Vagina (tissue), 2 donors: Measurements from ENCODE around the gene GNG7. TPM values are rescaled to one million over a fixed set of nuclear protein-coding genes. Genes with fewer than 3 reads are reported as not detected.

Source experiments
- DNase-seq, 2 donors: peaks; one replicate each; pipeline ENCODE4 v3.0.0-alpha.2; 2017; ENCODE audit errors: extremely low spot score in 2 of 2
- H3K27ac ChIP-seq: fragments of 200-600 bp; sonication (generic); one replicate; pipeline ENCODE4 v1.5.1; 2019
- H3K27me3 ChIP-seq: fragments of 200-600 bp; sonication (generic); one replicate; pipeline ENCODE4 v1.5.1; 2019
- H3K36me3 ChIP-seq, 2 donors: fragments of 200-600 bp; sonication (generic); one replicate each; pipeline ENCODE4 v1.5.1; 2017 to 2019
- H3K4me1 ChIP-seq: fragments of 200-600 bp; sonication (generic); one replicate; pipeline ENCODE4 v1.5.1; 2019
- H3K4me3 ChIP-seq, 2 donors: fragments of 200-600 bp; sonication (generic); 1 replicate in 1 of 2; 2 replicates in 1 of 2; pipeline ENCODE4 v1.5.1; 2016 to 2019
- H3K9me3 ChIP-seq: fragments of 200-600 bp; sonication (generic); one replicate; pipeline ENCODE4 v1.5.1; 2019
- POLR2A ChIP-seq, 2 donors: fragments of 450-650 bp; IDR thresholded peaks; one replicate each; pipeline ENCODE4 v1.6.1; 2017; ENCODE audit warnings: antibody characterized with exemption in 2 of 2, mild to moderate bottlenecking in 2 of 2, moderate library complexity in 2 of 2
- POLR2AphosphoS5 ChIP-seq, 2 donors: sonication (generic); formaldehyde crosslinking; IDR thresholded peaks; one replicate each; pipeline ENCODE4 v1.9.0; 2017; ENCODE audit warnings: antibody characterized with exemption in 2 of 2, mild to moderate bottlenecking in 2 of 2, low read depth in 1 of 2; ENCODE audit not compliant: insufficient read depth in 1 of 2
- intact Hi-C: fragments of 100-400 bp; cut with DNase I; formaldehyde crosslinking; loops from one replicate; pipeline ENCODE4 v1.15.1; 2023
- total RNA-seq: library from RNA; depleted of rRNA; stranded (reverse); fragments of >200 nt; gene quantifications from one replicate; pipeline ENCODE4 v1.2.3, GENCODE V29; 2016
- TF ChIP-seq, protein P1 (sequence below), 3 experiments: fragments of 450-650 bp in 2 of 3; fragments of 200-600 bp in 1 of 3; sonication (generic) in 1 of 3; IDR thresholded peaks; one replicate each; pipeline ENCODE4 v1.5.1; 2017 to 2019; ENCODE audit warnings: antibody characterized with exemption in 3 of 3, mild to moderate bottlenecking in 2 of 3, moderate library complexity in 2 of 3

GNG7 gene
- total RNA-seq, 1 donor from 2014 or later = 2.0 TPM

DNA sequence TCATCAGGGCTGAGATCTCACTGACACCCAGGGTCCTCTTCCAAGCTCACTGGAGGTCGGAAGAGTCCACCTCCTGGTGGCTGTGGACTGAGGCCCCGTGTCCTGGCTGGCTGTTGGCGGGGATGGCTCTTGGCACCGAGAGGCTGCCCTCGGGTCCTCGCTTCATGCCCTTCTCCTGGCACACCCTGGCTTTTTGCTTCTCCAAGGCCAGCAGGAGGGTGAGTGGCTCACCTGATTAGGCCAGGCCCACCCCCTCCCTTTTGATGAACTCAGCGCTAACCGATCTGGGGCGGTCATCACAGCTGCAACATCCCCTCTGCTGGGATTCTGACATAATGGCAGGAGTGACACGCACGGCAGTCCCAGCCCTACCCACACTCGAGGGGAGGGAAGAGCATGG lies 32.9 kb upstream of the GNG7 start:
- no peak overlapping the region for H3K27ac ChIP-seq
- H3K36me3 ChIP-seq = peaks cover 0 to 23% of the 10 kb centered on the region in 2 donors
- TF ChIP-seq POLR2A (IDR thresholded peaks at IDR 0.05) (no peak), POLR2AphosphoS5 (IDR thresholded peaks at IDR 0.05; ENCODE audit: insufficient read depth in 1 of 2, low read depth in 1 of 2) (no peak)
- TF ChIP-seq, protein P1, sequence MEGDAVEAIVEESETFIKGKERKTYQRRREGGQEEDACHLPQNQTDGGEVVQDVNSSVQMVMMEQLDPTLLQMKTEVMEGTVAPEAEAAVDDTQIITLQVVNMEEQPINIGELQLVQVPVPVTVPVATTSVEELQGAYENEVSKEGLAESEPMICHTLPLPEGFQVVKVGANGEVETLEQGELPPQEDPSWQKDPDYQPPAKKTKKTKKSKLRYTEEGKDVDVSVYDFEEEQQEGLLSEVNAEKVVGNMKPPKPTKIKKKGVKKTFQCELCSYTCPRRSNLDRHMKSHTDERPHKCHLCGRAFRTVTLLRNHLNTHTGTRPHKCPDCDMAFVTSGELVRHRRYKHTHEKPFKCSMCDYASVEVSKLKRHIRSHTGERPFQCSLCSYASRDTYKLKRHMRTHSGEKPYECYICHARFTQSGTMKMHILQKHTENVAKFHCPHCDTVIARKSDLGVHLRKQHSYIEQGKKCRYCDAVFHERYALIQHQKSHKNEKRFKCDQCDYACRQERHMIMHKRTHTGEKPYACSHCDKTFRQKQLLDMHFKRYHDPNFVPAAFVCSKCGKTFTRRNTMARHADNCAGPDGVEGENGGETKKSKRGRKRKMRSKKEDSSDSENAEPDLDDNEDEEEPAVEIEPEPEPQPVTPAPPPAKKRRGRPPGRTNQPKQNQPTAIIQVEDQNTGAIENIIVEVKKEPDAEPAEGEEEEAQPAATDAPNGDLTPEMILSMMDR (IDR thresholded peaks at IDR 0.05) = no peak
- H3K4me3 ChIP-seq = no peak overlapping the region
- intact Hi-C loops = no loop called here
- DNase-seq = no peak
- peaks cover 13% of the 10 kb centered on the region for H3K4me1 ChIP-seq
- H3K27me3 ChIP-seq = no peaks in the 10 kb centered on the region
- H3K9me3 ChIP-seq = no peaks in the 10 kb centered on the region

DNA sequence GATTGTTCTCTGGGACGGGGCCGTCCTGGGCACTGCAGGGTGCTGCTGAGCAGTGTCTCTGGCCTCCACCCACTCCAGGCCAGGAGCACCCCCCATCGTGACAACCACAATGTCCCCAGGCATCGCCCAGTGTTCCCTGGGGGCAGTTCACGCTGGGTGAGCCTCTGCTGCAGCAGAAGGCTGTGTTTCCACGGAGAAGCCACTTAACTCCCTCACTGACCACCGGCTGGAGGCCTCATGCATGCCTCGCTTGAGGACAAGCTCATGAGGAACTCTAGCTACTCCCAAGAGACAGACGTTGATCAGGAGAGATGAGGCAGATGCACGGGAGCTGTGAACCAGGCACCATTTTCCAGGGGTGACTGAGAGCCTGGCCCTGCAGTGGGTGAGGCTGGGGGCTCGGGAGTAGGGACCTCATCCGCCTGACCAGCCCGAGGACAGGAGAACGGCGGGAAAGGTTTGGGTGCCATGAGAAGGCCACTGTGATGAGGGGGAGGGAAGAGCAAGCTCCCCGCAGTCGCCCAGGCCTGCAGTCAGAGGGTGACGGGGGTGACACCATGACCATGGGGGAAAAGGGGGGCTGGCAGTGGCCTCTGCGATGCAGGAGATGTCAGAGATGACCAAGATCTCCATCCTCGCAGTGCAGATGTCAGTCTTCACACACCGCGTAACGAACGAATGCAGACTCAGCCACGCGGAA lies 32.2 kb upstream of the GNG7 start:
- Histone ChIP-seq H3K4me1 (peaks cover 13% of the 10 kb centered on the region), H3K36me3 (peaks cover 0 to 23% of the 10 kb centered on the region in 2 donors), H3K27me3 (no peaks in the 10 kb centered on the region), H3K4me3 (no peak overlapping the region), H3K9me3 (no peaks in the 10 kb centered on the region), H3K27ac (no peak overlapping the region)
- TF ChIP-seq POLR2AphosphoS5 (IDR thresholded peaks at IDR 0.05; ENCODE audit: insufficient read depth in 1 of 2, low read depth in 1 of 2) = no peak
- TF ChIP-seq, protein P1 (IDR thresholded peaks at IDR 0.05) = no peak
- no peak for TF ChIP-seq POLR2A (IDR thresholded peaks at IDR 0.05)
- DNase-seq = no peak
- intact Hi-C loops = no loop called here

DNA sequence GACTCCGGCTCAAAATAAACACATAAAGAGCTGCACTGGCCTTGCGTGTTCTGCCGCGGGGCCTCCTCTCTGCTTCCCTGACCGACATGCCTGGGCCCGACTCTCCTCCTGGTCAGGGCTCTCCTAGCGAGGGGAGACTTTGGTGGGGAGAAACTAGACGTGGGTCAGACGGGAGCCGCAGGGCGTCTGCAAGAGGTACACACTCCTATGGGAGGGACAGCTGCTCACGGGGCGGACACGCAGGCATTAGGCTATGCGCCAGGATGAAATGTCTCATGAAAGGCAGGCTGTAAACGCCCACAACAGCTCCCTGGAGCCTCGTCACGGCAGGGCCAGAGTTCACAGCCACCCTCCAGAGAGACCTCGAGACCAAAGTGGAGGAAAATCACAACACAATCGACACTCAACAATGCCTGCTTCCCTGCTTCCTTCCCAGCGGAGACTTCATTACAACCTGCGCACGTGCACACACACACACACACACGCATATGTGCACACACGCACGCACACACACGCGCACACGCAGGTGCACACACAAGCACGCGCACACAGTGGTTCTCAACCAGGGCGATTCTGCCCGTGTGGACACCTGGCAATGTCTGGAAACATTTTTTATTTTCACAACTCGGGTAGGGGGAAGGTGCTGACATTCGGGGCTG lies 31.6 kb upstream of the GNG7 start:
- Histone ChIP-seq H3K4me1 (peaks cover 8% of the 10 kb centered on the region), H3K9me3 (no peaks in the 10 kb centered on the region), H3K27ac (no peak overlapping the region), H3K27me3 (no peaks in the 10 kb centered on the region), H3K4me3 (no peak overlapping the region), H3K36me3 (peaks cover 0 to 23% of the 10 kb centered on the region in 2 donors)
- DNase-seq = no peak
- intact Hi-C loops = no loop called here
- no peak for TF ChIP-seq POLR2AphosphoS5 (IDR thresholded peaks at IDR 0.05; ENCODE audit: insufficient read depth in 1 of 2, low read depth in 1 of 2)
- TF ChIP-seq, protein P1 (IDR thresholded peaks at IDR 0.05) = no peak
- no peak for TF ChIP-seq POLR2A (IDR thresholded peaks at IDR 0.05)

DNA sequence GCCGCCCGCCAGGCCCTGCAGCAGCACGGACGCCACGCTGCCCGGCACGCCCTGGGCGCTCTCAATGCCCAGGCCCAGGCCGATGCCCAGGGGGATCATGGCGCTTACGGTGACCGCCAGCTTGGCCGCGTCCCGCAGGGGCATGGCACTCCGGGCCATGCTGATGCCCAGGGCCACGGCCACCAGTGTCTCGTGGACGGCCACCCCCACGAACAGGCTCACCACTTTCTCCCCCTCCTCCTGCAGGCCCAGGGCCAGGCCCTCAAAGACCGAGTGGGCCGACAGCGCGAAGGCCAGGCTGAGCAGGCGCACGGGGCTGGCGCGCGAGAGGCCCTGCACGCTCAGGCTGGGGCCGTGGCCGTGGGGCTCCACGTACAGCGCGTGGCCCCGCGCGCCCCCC lies 30.4 kb upstream of the GNG7 start:
- no peak for DNase-seq
- no peak overlapping the region for H3K4me3 ChIP-seq
- TF ChIP-seq, protein P1 (IDR thresholded peaks at IDR 0.05) = no peak
- TF ChIP-seq POLR2AphosphoS5 (IDR thresholded peaks at IDR 0.05; ENCODE audit: insufficient read depth in 1 of 2, low read depth in 1 of 2) (no peak), POLR2A (IDR thresholded peaks at IDR 0.05) (no peak)
- H3K9me3 ChIP-seq = no peaks in the 10 kb centered on the region
- no peaks in the 10 kb centered on the region for H3K4me1 ChIP-seq
- intact Hi-C loops = no loop called here
- H3K27ac ChIP-seq = no peak overlapping the region
- H3K27me3 ChIP-seq = no peaks in the 10 kb centered on the region
- H3K36me3 ChIP-seq = peaks cover 0 to 23% of the 10 kb centered on the region in 2 donors
